Smooth muscle cell (in vitro differentiated cells): ENCODE data around the gene FRYL. TPM values are rescaled to one million over a fixed set of nuclear protein-coding genes. Genes with fewer than 3 reads are reported as not detected.

Experiments used
- DNase-seq: peaks from one replicate; lab custom pipeline; 2025; ENCODE audit not compliant: unreplicated experiment; lab: John Stamatoyannopoulos, UW
- H2AFZ ChIP-seq: fragments of 200-600 bp; sonication (generic); 2 replicates; pipeline ENCODE4 v1.6.0; 2016; ENCODE audit warnings: antibody characterized with exemption, low read depth, mild to moderate bottlenecking
- H3F3A ChIP-seq: fragments of 200-600 bp; sonication (generic); 2 replicates; pipeline ENCODE4 v1.6.0; 2017; ENCODE audit warnings: antibody characterized with exemption, low read depth
- H3K27ac ChIP-seq: fragments of 200-600 bp; sonication (generic); 2 replicates; pipeline ENCODE4 v1.5.1; 2016; ENCODE audit warnings: low read depth, mild to moderate bottlenecking
- H3K27me3 ChIP-seq: fragments of 200-600 bp; sonication (generic); 2 replicates; pipeline ENCODE4 v1.6.1; 2016; ENCODE audit warnings: low read depth, mild to moderate bottlenecking
- H3K36me3 ChIP-seq: fragments of 200-600 bp; sonication (generic); 2 replicates; pipeline ENCODE4 v1.5.1; 2016; ENCODE audit warnings: low read depth
- H3K4me1 ChIP-seq: fragments of 200-600 bp; sonication (generic); 2 replicates; pipeline ENCODE4 v1.5.1; 2016; ENCODE audit warnings: low read depth
- H3K4me2 ChIP-seq: fragments of 200-600 bp; sonication (generic); 2 replicates; pipeline ENCODE4 v1.6.0; 2016; ENCODE audit warnings: mild to moderate bottlenecking
- H3K4me3 ChIP-seq: fragments of 200-600 bp; sonication (generic); 2 replicates; pipeline ENCODE4 v1.5.1; 2016; ENCODE audit warnings: mild to moderate bottlenecking
- H3K79me2 ChIP-seq: fragments of 200-600 bp; sonication (generic); 2 replicates; pipeline ENCODE4 v1.6.0; 2016; ENCODE audit warnings: low read depth, mild to moderate bottlenecking
- H3K9ac ChIP-seq: fragments of 200-600 bp; sonication (generic); 2 replicates; pipeline ENCODE4 v1.6.0; 2016; ENCODE audit warnings: low read depth
- H3K9me3 ChIP-seq: fragments of 200-600 bp; sonication (generic); replicated peaks from 2 replicates; pipeline ENCODE4 v1.5.1; 2016; ENCODE audit warnings: low read depth
- H4K20me1 ChIP-seq: fragments of 200-600 bp; sonication (generic); 2 replicates; pipeline ENCODE4 v1.6.0; 2016; ENCODE audit warnings: low read depth
- CTCF ChIP-seq: fragments of 200-600 bp; sonication (generic); IDR thresholded peaks from 2 replicates; pipeline ENCODE4 v1.5.1; 2017; ENCODE audit warnings: borderline replicate concordance, mild to moderate bottlenecking, antibody characterized with exemption; ENCODE audit not compliant: insufficient read depth, poor library complexity, severe bottlenecking
- WGBS: methylation state at CpG from one replicate; pipeline ENCODE4 v1.1.7; 2016; ENCODE audit warnings: low lambda C conversion rate; 5-methylcytosine and 5-hydroxymethylcytosine counted together
- polyA plus RNA-seq: library from polyadenylated mRNA; unstranded; fragments of >200 nt; fragmentation: Nextera tagmentation; extraction: Ambion mirVana; gene quantifications from 2 replicates; pipeline ENCODE4 v1.2.1, GENCODE V29; 2016
- total RNA-seq: library from RNA; depleted of rRNA; stranded (reverse); fragments of >200 nt; gene quantifications from 2 replicates; pipeline ENCODE4 v1.2.3, GENCODE V29; 2014

The FRYL gene
- total and polyA plus RNA-seq, 2 experiments from 2014 or later: 14.9 to 56.6 TPM

- Histone ChIP-seq H3K27ac (no peak overlapping the region), H3K36me3 (no peaks in the 10 kb centered on the region), H3K27me3 (no peaks in the 10 kb centered on the region), H3K4me3 (no peak overlapping the region), H3K9me3 (no peaks in the 10 kb centered on the region), H3K79me2 (no peaks in the 10 kb centered on the region), H2AFZ (no peak overlapping the region), H3K9ac (no peak overlapping the region), H3F3A (no peaks in the 10 kb centered on the region), H3K4me2 (no peak overlapping the region), H4K20me1 (no peaks in the 10 kb centered on the region), H3K4me1 (no peaks in the 10 kb centered on the region)
- no peak for DNase-seq
- WGBS: 25% methylated on average over 2 of the region's 2 CpGs
- no peak for TF ChIP-seq CTCF
Observed at GRCh38 chr4:48470570-48470969, 309.5 kb downstream of the FRYL start.

DNA sequence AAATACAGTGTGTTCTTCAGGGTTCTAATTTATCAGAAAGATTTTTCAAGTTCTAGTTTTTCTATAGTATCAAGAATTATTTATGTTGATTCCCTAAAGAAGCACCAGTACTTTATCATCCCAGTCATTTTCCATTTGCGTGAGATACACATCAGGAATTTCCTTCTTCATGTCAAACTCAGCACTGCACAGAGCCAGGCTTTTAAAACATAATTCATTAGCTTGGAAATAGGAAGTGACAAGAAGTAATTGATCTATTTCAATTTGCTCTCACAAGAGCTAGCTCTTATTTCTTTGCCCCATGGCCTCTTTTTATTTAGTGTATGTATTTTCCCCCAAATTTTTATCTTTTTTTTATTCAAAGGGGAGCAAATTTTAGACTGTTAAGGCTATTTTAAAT, 309.9 kb downstream of the FRYL start:
- WGBS: 81% methylated on average over 1 of the region's 1 CpG

GRCh38 chr4:48467891-48468290, 312.2 kb downstream of the FRYL start:
- no peaks in the 10 kb centered on the region for H3K36me3 ChIP-seq
- H3K4me1 ChIP-seq: no peaks in the 10 kb centered on the region
- H3K27ac ChIP-seq: no peak overlapping the region
- H3K9ac ChIP-seq: no peak overlapping the region
- no peak overlapping the region for H2AFZ ChIP-seq
- H3K4me2 ChIP-seq: no peak overlapping the region
- no peak overlapping the region for H3K4me3 ChIP-seq
- no peak for TF ChIP-seq CTCF
- no peaks in the 10 kb centered on the region for H3K79me2 ChIP-seq
- H3K27me3 ChIP-seq: no peaks in the 10 kb centered on the region
- no peaks in the 10 kb centered on the region for H4K20me1 ChIP-seq
- WGBS: 91% methylated on average over 5 of the region's 5 CpGs
- no peaks in the 10 kb centered on the region for H3K9me3 ChIP-seq
- H3F3A ChIP-seq: no peaks in the 10 kb centered on the region
- DNase-seq: no peak

More for the DNA sequence above, 309.9 kb downstream of the FRYL start:
- Histone ChIP-seq H3K36me3 (no peaks in the 10 kb centered on the region), H3K4me1 (no peaks in the 10 kb centered on the region), H3K27me3 (no peaks in the 10 kb centered on the region), H3K9ac (no peak overlapping the region), H3K4me3 (no peak overlapping the region), H4K20me1 (no peaks in the 10 kb centered on the region), H3K27ac (no peak overlapping the region), H3K4me2 (no peak overlapping the region), H3F3A (no peaks in the 10 kb centered on the region), H3K79me2 (no peaks in the 10 kb centered on the region), H2AFZ (no peak overlapping the region), H3K9me3 (no peaks in the 10 kb centered on the region)
- no peak for DNase-seq
- TF ChIP-seq CTCF: no peak

- H2AFZ ChIP-seq: no peak overlapping the region
- WGBS: 81% methylated on average over 2 of the region's 2 CpGs
- DNase-seq: no peak
- no peaks in the 10 kb centered on the region for H3K27me3 ChIP-seq
- H3K36me3 ChIP-seq: no peaks in the 10 kb centered on the region
- no peak overlapping the region for H3K4me3 ChIP-seq
- no peaks in the 10 kb centered on the region for H3K4me1 ChIP-seq
- H3F3A ChIP-seq: no peaks in the 10 kb centered on the region
- no peaks in the 10 kb centered on the region for H4K20me1 ChIP-seq
- H3K27ac ChIP-seq: no peak overlapping the region
- TF ChIP-seq CTCF: no peak
- H3K9me3 ChIP-seq: no peaks in the 10 kb centered on the region
- H3K79me2 ChIP-seq: no peaks in the 10 kb centered on the region
- H3K4me2 ChIP-seq: no peak overlapping the region
- no peak overlapping the region for H3K9ac ChIP-seq
Observed at GRCh38 chr4:48467442-48467841, 312.6 kb downstream of the FRYL start.
